ENCODE data around the gene SMYD1.

Gene SMYD1

DNA sequence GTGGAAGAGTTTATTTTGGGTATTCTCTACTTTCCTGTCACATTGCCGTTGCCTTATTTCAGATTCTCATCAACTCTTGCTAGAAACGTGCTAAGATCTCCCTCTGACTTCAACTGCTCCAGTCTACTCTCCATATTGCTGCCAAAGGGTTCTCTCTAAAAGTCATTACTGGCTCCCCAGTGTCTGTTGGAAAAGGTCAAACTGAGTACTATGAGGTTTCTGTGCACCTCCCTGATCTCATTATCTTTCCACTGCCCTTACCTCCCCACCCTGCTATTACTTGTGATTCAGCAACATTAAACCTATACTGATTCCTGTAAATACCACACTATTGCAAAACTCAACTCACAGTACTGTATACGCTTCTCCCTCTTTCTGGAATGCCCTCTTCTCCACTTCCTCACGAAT is 10.2 kb upstream of the SMYD1 start:
- DNase-seq = peak; percentile 71

DNA sequence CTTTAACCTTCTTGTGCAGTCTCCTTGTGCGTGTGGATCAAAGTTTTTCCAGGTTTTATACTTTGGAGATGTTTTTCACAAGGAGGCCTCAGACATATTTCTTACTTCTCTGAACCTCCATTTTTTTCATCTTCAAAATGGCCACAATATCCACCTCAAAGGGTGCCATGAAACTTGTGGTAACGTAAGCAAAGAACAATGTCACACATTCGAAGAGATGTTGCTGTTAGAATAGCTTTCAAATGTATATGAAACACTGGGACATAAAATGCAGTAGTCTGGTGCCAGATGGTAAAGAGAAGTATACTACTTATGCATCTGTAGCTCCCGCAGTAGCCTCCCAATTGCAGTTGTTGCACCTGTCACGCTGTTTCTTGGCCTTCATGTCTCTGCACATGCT is 9.4 kb upstream of the SMYD1 start:
- DNase-seq = no peak

DNA sequence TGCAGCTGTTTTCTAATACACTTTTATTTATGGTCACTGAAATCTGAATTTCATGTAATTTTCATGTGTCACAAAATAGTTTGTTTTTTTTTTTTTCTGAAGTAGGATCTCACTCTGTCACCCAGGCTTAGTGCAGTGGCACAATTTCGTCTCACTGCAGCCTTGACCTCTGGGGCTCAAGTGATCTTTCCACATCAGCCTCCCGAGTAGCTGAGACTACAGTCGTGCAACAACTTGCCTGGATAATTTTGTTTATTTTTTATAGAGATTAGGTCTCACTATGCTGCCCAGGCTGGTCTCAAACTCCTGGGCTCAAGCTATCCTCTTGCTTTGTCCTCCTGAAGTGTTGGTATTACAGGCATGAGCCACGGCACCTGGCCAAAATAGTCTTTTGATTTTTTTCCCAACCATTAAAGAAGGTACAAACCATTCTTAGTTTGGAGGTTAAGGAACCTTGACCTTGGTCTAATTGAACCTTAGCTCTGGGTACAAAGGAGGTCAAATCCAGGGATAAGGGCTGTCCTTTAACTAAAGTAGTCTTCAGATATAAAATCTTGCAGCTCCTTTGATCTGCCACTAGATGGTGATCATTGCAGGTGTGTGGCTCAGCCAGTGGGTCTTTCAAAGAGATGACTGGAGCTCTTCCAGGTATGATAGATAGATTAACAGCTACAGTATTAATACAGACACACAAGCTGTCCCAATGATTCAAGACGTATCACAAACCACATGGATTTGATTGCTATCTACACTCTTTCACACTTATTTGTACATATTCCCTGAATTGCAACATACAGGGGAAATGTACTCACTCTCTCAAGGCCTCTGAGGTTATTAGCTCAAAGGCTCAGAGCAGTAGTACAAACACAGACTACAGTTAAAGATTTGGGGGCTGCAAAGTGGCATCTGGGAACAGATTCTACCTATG is 7.4 kb upstream of the SMYD1 start:
- peak; percentile 63 for DNase-seq

DNA sequence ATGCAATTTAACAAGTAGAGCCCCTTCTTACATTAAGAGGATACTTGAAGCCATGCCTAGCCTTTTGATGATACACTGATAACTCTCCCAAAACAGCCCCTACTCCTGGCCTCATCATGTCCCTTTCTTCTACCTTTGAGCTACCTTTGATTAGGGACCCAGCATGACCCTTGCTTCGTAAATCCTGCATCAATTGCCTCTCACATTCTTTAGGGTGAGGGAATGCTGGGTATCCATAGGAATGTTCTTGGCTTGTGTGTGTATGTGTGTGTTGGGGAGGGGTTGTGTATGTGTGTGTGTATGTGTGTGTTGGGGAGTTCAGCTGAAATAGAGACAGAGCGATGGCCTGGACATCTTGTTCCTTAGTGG is 6.7 kb upstream of the SMYD1 start:
- DNase-seq = no peak

DNA sequence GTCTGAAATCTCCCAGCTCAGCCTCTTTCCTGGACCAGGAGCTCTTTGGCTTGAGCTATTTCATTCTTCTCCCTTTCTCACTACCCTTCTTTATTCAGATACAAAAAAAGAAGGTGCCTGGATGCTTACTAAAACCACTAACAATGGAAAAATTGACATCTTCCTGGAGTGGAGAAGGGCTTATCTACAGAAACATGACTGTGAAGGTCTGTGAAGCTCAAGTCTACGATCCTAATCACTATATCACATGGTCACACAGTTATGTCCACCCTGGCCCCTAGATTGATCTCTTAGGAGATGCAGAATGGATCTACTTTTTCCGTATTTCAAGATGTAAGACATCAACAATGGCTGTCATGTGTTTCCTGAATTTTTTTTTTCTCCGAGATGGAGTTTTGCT is 6.3 kb upstream of the SMYD1 start:
- peak; percentile 7 for DNase-seq

DNA sequence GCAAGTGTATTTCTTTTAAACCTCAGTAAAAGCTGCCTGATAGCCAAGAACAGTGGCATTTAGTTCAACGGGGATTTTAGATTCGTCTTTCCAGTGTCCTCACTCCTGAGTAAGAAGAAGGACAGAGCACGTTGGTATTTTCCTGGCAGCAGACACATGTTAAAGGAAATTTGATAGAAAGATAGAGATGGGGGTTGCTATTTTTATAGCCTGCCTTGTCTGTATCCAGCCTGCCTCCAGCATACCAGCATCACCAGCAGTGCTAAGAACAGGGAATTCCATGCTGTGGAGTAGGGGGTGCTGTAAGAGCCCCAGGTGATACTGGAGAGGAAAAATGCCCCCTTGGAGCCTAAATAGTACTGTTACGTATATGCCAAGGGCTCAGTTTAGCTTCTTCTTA is 1.1 kb upstream of the SMYD1 start:
- no peak for DNase-seq

DNA sequence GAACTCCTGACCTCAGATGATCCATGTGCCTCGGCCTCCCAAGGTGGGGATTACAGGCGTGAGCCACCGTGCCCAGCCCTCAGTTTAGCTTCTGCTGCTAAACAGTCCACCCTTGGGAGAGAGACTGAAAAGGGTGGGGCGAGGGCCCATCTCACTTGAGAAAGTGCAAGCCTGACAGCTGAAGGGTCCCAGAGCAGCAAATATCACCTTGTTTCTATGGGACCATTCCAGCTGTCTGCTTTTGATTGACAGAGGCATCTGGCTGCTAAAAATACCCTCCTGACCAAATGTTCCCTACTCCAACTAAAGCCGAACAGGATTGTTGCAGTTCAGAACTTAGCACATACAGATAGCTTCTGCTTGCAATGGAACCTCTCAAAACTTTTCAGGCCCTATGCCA is 436 bp upstream of the SMYD1 start:
- no peak for DNase-seq

DNA sequence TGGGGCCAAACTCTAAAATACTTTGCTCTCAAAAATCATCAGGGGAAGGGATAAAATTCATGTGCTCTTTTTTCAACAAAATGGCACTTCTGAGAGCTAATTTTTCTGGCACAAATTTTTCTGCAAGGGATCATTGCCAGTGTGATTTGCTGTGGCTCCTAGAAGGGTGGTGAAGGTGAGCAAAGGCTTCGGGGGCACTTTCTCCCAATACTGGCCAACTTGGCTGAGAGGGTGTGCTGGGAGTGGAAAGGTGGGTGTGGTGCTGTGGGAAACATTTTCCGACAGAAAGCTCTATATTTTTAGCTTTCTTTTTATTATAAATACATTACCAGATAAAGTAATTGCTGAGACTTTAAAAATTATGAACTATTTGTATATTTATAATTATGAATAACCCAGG is 419 bp downstream of the SMYD1 start:
- DNase-seq = no peak

DNA sequence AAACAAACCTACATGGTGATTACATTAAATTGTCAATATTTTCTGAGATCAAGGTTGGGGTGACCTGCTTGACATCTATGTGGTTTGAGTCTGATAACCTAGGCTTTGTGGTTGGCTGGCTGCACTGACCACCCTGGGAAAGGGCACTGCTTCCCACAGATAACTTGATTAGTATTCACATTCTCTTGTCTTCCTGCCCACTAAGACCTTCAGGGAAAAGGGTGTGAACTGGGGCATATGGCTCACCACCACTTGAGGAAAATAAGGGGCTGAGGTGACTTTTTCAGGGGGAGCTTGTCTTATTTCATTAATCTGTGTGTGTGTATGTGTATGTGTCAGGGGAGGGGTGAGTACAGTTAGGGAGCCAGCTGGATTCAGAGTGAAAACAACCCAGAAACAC is 1.5 kb downstream of the SMYD1 start:
- DNase-seq = no peak

DNA sequence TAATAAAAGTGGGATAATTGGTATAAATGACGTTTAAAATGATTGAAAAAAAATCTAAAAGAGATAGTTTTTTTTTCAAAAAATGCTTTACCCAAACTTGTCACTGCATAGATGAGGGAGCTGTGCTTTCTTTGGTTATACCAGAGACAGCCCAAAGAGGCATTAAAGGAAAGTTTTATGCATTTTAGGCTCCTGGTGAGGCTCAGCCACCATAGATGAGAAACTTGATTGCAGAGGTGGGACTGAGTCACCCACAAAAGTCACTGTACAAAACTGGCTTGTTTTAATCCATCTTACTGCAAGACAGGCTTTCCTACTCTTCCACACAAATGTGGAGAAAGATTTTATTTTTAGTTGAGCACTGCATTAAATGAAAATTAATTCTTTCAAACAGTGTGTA is 2.4 kb downstream of the SMYD1 start:
- no peak for DNase-seq

DNA sequence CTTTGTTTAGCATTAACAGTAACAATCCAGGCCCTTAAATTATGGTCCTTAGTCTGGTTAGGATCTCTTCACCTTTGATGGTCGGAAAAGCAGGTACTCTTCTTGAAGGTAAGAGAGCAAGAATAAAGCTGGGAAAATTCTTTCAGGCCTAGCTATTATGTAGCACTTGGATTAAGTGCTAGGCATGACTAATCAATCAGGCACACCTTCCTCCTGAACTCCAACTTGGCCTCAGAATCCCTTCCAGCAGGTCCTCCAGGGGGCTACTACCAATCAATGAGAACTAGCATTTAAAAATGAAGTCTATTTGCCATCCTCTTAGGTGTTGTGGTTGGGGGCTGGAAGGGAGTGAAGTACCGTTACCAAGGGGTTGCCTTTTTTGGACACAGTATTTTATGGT is 3.7 kb downstream of the SMYD1 start:
- DNase-seq = no peak

DNA sequence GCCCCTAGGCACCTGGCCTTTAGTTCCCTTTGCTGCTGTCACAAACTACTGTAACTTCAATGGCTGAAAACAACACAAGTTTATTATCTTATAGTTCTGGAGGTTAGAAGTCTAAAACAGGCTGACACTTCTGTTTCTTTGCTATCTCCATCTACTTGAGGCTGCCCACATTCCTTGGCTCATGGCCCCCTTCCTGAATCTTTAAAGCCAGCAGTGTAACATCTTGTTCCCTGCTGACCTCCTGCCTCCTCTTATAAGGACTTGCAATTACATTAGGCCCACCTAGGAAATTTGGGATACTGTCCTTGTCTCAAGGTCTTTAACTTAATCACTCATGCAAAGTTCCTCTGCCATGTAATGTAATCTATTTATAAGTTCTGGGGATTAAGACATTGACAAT is 6.5 kb downstream of the SMYD1 start:
- DNase-seq = no peak

DNA sequence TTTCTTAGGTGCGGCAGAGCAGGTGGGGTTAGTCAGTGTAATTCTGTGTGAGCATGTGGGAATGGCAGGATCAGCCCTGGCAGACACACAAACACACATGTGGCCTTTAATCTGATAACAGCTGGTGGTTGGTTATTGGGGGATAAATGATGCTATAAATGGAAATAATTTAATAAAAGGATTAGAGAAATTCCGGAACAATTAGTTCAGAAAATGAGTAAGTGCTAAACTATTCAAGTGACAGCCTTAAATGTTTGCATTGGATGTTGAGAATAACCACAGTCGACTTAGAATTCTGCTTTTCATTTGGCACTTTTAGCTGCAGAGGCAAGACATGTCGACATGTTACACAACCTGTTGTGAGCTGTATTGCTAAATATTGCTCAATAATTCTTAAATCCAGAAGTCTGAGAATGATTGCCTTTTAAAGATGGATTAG is 7.2 kb downstream of the SMYD1 start:
- DNase-seq = no peak

DNA sequence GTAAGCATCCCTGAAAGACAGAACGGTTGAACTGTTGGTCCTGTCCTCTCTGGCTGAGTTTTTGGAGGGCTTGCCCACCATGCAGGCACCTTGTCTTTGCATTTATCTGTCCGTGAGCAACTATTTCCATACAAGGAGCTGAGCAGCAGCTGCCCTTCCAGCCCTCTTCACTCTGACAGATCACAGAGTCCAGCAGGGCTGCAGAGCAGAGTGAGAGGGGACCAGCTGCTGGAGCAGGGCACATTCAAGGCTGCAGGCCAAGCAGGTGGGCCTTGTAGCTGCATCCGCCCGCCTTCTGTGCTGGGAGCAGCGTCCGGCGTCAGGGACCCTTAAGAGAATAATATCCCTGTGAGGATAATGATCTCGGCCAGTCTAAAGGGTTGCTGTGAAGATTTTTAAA is 9.5 kb downstream of the SMYD1 start:
- DNase-seq = no peak

DNA sequence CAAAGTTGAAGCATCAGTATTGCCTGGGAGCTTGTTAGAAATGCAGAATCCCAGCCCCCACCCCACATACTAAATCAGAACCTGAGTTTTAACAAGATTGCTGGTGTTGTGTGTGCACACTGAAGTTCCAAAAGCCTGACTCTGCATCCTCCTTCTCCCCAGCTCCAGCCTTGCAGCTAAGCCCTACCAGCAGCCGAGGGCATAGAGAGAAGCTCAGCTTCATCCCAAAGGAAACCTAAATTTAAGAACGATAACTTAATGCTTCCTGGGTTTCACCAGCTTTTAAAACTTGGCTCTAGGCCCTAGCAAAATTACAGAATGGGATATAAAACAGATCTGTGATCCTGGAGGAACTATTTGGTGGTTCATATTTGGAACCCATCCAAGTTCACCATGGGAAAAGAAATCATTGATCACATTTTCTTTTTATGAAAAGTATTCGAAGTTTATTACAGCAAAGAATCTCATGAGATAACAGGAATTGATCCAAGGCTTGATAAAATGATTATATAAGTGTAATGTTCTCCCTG is 11.1 kb downstream of the SMYD1 start:
- no peak for DNase-seq

DNA sequence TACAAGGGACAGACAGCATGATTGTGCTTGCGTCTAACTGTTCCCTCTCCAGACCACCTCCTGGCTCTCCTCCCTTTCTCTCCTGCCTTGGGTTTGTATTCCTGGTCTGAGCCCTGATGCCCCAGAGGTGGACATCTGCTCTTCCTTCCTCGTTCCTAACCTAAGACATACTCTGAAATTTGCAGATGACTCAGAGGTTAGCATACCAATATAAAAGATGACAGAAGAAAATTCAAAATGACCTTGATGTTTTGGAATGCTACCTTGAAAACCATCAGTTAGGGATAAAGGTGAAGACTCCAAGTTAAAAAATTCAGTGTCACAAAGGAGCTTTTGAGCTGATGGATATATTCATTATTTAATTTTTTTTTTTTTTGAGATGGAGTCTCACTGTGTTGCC is 12.9 kb downstream of the SMYD1 start:
- DNase-seq = no peak

DNA sequence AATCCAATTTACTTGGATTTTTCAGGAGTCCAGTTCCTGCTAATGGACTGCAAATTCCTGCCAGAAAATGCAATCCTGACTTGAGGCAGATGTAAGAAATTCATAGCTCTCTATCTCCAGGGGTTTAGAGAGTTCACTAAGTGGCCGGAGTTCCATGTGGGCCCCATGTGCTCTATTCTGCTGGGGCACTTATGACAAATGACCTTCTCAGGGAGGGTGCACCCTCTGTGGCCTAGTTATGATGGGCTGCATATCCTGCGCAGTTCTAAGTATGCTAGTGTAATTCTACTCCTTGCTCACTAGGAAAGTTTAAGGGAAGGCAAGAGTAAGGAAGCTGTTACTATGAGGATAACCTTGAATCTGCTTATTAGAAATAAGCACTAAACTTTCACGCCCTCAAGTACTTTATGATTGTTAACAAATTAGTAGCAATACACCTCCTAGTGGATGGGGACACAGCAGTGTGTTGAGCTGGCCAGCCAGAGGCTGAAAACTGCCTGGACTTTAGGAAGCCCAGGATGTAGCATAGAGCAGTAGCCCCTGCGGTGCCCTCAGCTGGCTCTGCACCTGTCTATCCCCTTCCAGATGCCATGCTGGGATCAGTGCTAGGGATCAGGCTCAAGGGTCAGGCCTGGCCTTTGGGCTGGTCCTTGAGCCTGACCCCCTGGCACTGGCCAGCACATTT is 14.4 kb downstream of the SMYD1 start:
- no peak for DNase-seq

DNA sequence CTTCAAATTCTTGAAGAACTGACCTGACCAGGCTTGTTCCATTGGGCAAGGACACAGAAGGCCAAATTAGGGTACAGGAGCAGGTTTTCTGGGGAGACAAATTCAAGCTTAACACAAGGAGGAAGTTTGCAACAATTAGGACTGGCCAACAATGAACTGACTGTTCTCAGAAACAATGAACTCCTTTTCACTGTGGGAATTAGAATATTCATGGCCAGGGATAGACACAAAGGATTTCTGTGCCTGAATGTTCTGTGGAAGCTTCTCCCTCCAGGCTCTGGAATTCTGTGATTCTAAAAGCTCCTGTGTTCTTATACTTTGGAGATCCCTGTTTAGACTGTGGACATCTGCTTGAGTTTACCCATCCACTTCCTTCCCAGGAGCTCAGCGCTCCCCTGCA is 15.2 kb downstream of the SMYD1 start:
- DNase-seq = no peak

DNA sequence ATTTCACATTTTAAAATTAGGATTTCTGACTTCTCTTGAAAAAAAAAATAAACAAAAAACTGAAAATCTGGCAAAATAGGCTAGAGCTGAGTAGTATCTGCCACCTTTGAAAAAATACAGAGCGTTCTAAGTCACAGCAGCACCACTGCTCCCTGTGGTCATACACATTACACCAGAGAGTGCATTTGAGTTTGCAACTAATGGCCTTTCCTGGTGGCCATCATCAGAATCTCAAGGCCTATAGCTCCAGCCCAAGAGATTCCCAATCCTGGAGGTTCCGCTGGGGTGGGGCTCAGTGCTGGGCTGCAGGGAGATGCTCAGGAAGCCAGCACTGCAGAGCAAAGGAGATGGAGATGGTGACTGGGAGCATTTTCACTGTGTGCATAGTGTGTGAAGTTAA is 17.5 kb downstream of the SMYD1 start:
- DNase-seq = no peak

DNA sequence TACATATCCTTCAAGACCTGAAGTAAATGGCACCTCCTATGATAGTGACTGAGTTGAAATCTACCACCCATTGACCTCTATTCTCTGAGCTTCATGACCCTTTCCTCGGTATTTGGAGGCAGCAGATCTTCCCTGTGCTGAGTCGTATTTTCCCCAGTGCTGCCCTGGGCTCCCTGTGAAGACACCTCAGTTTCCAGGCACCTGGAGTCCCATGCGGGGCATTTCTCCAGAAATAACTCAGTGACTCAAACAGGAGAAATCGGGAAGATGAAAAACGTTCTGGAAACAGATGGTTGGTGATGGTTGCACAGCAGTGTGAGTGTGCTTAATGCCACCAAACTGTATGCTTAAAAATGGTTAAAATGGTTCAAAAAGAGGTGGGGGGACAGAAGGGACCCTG is 18.0 kb downstream of the SMYD1 start:
- no peak for DNase-seq

DNA sequence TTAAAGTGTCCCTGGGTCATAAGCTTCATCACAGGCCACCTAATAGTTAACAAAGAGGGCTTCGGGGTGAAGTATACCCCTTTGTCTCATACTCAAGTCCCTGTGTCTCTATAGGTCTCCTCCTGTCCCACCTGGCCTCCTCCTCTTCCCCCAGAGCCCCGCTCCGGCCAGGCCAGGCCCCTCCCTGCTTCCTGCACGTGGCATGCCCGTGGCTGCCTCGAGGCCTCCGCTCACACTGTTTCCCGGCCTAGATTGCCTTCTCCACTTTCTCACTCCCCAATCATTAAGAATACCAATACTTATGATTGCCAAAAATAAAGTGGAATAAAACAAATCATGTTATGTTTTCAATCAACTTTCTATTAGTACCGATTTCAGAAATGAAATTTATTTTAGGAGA is 18.8 kb downstream of the SMYD1 start:
- DNase-seq = no peak

DNA sequence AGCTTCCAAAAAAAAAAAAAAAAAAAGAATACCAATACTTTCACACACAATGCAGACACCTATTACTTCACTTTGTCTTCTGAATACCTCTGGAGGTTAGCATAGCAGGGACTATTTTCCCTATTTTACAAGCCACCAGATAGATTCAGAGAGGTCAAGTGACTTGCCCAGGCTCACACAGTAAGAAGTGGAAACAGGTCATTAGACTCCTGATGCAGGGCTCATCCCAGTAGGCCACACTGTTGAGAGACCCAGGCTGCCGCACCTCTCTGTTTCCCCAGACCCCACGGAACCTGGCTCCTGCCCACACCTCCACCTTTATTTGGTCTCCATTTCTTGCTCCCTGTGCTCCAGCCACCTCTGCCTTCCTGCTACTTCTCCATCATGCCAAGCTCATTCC is 19.4 kb downstream of the SMYD1 start:
- DNase-seq = no peak

DNA sequence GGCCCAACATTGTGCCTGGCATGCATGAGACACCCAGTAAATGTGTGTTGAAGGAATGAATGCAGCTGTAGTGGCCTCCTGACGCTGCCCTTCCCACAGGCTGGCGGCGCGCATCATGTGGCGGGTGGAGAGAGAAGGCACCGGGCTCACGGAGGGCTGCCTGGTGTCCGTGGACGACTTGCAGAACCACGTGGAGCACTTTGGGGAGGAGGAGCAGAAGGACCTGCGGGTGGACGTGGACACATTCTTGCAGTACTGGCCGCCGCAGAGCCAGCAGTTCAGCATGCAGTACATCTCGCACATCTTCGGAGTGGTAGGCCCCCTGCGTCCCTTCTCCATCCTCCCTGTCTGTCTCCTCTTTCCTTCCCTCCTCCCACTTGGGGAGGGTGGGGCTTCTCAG is 20.1 kb downstream of the SMYD1 start:
- DNase-seq = no peak

DNA sequence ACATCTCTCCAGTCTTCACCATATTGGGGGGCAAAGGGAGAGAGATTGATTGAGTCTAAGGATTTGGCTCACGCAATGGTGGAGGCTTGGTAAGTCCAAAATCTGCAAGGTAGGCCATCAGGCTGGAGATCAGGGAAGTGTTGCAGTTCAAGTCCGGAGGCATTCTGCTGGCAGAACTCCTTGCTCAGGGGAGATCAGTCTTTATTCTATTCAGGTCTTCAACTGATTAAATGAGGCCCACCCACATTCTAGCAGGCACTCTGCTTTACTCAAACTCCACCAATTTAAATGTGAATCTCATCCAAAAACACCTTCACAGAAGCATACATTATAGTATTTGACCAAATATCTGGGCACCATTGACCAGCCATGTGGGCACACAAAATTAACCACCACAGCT is 21.4 kb downstream of the SMYD1 start:
- no peak for DNase-seq
